Measurements from ENCODE around the gene FRRS1. TPM values are rescaled to one million over a fixed set of nuclear protein-coding genes. Genes with fewer than 3 reads are reported as not detected.

Gene FRRS1
- total and polyA plus RNA-seq, 10 of the 15 experiments (the other 5 are each of a cell fraction or from before 2014, with no cell fraction given): 0.13 to 18.9 (median 8.0) TPM

DNA sequence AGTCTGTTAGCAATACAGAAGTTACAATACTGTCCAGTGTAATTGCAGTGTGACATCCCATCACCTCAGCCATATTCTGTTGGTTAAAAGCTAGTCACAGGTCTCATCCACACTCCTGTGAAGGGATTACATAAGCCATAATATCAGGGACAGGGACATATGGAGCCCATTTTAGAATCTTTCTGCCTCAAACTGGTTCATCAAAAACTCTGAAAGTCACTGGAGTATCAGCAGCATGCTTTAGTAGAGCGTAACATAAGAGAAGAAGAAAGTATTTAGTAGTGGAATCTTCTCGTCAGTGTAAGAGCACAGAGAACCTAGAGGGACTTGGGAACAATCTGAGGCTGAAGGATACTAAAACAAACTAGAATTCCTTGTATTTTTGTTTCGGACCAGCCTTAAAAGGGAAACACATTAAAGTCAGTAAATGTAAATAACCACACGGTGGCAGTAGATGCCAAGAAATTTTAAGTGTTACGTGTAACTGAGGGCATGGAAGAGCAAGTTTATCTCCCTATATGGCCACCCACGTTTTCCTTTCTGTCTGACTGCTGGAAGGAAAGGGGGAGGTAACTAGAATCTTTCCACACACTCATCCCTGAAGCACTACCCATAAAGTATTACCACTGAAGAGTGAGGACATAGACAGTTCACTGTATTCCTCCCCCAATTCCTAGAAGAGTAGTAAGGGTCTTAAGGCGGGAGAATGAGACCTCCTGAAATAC is 42.1 kb upstream of the FRRS1 start (continued):
- no peak for TF ChIP-seq MTA2 (IDR thresholded peaks at IDR 0.05; ENCODE audit: low read depth)
- TF ChIP-seq NR2F1 (conservative IDR thresholded peaks at IDR 0.05): no peak
- TF ChIP-seq FOXK2 (IDR thresholded peaks at IDR 0.05): peak; percentile 52; the same call in 1 of the 2 replicates
- no peak for TF ChIP-seq ESRRA (IDR thresholded peaks at IDR 0.05; ENCODE audit: low read length)
- 0 out of 2 replicates have a peak, but pooled peaks have one; percentile 15 for TF ChIP-seq RFX5 (IDR thresholded peaks at IDR 0.05; ENCODE audit: low read depth, low read length)
- peak; percentile 31 to 88; a peak in 3 of 4 replicates for TF ChIP-seq SRF (IDR thresholded peaks at IDR 0.05; ENCODE audit: low read depth in 2 of 2, low read length in 2 of 2)
- TF ChIP-seq, protein P1, sequence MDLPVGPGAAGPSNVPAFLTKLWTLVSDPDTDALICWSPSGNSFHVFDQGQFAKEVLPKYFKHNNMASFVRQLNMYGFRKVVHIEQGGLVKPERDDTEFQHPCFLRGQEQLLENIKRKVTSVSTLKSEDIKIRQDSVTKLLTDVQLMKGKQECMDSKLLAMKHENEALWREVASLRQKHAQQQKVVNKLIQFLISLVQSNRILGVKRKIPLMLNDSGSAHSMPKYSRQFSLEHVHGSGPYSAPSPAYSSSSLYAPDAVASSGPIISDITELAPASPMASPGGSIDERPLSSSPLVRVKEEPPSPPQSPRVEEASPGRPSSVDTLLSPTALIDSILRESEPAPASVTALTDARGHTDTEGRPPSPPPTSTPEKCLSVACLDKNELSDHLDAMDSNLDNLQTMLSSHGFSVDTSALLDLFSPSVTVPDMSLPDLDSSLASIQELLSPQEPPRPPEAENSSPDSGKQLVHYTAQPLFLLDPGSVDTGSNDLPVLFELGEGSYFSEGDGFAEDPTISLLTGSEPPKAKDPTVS (IDR thresholded peaks at IDR 0.05; ENCODE audit: low read depth, low read length): no peak
- peak; percentile 52; the same call in 1 of the 2 replicates for TF ChIP-seq IKZF1 (conservative IDR thresholded peaks at IDR 0.05)
- TF ChIP-seq ZNF24 (IDR thresholded peaks at IDR 0.05): no peak
- no peak for TF ChIP-seq CHD4 (IDR thresholded peaks at IDR 0.05)
- TF ChIP-seq IRF4 (IDR thresholded peaks at IDR 0.05; ENCODE audit: low read depth, low read length): no peak
- 0 out of 2 replicates have a peak, but pooled peaks have one; percentile 22 for TF ChIP-seq STAT3 (IDR thresholded peaks at IDR 0.05; ENCODE audit: low read depth, low read length)
- no peak for TF ChIP-seq SUPT20H (IDR thresholded peaks at IDR 0.05; ENCODE audit: borderline replicate concordance, control insufficient read depth, low read depth, low read length)
- TF ChIP-seq, protein P2, sequence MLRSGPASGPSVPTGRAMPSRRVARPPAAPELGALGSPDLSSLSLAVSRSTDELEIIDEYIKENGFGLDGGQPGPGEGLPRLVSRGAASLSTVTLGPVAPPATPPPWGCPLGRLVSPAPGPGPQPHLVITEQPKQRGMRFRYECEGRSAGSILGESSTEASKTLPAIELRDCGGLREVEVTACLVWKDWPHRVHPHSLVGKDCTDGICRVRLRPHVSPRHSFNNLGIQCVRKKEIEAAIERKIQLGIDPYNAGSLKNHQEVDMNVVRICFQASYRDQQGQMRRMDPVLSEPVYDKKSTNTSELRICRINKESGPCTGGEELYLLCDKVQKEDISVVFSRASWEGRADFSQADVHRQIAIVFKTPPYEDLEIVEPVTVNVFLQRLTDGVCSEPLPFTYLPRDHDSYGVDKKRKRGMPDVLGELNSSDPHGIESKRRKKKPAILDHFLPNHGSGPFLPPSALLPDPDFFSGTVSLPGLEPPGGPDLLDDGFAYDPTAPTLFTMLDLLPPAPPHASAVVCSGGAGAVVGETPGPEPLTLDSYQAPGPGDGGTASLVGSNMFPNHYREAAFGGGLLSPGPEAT (IDR thresholded peaks at IDR 0.05; ENCODE audit: low read depth): peak; percentile 41; the same call in 1 of the 2 replicates
- no peak for TF ChIP-seq ZNF207 (IDR thresholded peaks at IDR 0.05; ENCODE audit: borderline replicate concordance)
- 0 out of 3 replicates have a peak, but pooled peaks of 1 of the 2 experiments have one; percentile 35 for TF ChIP-seq EGR1 (IDR thresholded peaks at IDR 0.05; ENCODE audit: borderline replicate concordance in 1 of 2, low read depth in 2 of 2, low read length in 2 of 2)
- TF ChIP-seq, protein P3, sequence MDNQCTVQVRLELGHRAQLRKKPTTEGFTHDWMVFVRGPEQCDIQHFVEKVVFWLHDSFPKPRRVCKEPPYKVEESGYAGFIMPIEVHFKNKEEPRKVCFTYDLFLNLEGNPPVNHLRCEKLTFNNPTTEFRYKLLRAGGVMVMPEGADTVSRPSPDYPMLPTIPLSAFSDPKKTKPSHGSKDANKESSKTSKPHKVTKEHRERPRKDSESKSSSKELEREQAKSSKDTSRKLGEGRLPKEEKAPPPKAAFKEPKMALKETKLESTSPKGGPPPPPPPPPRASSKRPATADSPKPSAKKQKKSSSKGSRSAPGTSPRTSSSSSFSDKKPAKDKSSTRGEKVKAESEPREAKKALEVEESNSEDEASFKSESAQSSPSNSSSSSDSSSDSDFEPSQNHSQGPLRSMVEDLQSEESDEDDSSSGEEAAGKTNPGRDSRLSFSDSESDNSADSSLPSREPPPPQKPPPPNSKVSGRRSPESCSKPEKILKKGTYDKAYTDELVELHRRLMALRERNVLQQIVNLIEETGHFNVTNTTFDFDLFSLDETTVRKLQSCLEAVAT (IDR thresholded peaks at IDR 0.05): no peak
- peak; percentile 85 for TF ChIP-seq RAD21 (IDR thresholded peaks at IDR 0.05; ENCODE audit: insufficient read depth, low read depth, low read length)
- no peak for TF ChIP-seq KAT2A (conservative IDR thresholded peaks at IDR 0.05; ENCODE audit: control insufficient read depth, low read depth, low read length)
- no peak for TF ChIP-seq TARDBP (IDR thresholded peaks at IDR 0.05; ENCODE audit: borderline replicate concordance)
- TF ChIP-seq, protein P4, sequence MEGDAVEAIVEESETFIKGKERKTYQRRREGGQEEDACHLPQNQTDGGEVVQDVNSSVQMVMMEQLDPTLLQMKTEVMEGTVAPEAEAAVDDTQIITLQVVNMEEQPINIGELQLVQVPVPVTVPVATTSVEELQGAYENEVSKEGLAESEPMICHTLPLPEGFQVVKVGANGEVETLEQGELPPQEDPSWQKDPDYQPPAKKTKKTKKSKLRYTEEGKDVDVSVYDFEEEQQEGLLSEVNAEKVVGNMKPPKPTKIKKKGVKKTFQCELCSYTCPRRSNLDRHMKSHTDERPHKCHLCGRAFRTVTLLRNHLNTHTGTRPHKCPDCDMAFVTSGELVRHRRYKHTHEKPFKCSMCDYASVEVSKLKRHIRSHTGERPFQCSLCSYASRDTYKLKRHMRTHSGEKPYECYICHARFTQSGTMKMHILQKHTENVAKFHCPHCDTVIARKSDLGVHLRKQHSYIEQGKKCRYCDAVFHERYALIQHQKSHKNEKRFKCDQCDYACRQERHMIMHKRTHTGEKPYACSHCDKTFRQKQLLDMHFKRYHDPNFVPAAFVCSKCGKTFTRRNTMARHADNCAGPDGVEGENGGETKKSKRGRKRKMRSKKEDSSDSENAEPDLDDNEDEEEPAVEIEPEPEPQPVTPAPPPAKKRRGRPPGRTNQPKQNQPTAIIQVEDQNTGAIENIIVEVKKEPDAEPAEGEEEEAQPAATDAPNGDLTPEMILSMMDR (IDR thresholded peaks at IDR 0.05 in 2 of 3, conservative IDR thresholded peaks at IDR 0.05 in 1 of 3; ENCODE audit: control insufficient read depth in 2 of 3, extremely low read depth in 1 of 3, insufficient read depth in 1 of 3, low read depth in 3 of 3, low read length in 3 of 3): peak; percentile 24 to 72 (median 55); a peak in 5 of 6 replicates
- TF ChIP-seq, protein P5, sequence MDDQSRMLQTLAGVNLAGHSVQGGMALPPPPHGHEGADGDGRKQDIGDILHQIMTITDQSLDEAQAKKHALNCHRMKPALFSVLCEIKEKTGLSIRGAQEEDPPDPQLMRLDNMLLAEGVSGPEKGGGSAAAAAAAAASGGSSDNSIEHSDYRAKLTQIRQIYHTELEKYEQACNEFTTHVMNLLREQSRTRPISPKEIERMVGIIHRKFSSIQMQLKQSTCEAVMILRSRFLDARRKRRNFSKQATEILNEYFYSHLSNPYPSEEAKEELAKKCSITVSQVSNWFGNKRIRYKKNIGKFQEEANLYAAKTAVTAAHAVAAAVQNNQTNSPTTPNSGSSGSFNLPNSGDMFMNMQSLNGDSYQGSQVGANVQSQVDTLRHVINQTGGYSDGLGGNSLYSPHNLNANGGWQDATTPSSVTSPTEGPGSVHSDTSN (IDR thresholded peaks at IDR 0.05; ENCODE audit: insufficient replicate concordance, low read depth, low read length): no peak
